ENCODE measurements around the gene SKOR1. TPM values are rescaled to one million over a fixed set of nuclear protein-coding genes. Genes with fewer than 3 reads are reported as not detected.

The SKOR1 gene
- total RNA-seq, 4 donors from 2014 or later = 1.1 to 2.3 (median 1.5) TPM

GRCh38 chr15:67788986-67789385 is 36.3 kb upstream of the SKOR1 start:
- Histone ChIP-seq H3K27ac (no peak overlapping the region), H3K27me3 (no peaks in the 10 kb centered on the region), H3K4me1 (no peaks in the 10 kb centered on the region), H3K9me3 (no peaks in the 10 kb centered on the region), H3K36me3 (peaks cover under 1% of the 10 kb centered on the region), H3K4me3 (no peak overlapping the region)
- no peak for DNase-seq (ENCODE audit: low spot score in 2 of 2)
- TF ChIP-seq EP300 (IDR thresholded peaks at IDR 0.05) = no peak

GRCh38 chr15:67790610-67791319 is 34.5 kb upstream of the SKOR1 start:
- H3K27ac ChIP-seq = no peak overlapping the region
- no peaks in the 10 kb centered on the region for H3K4me1 ChIP-seq
- DNase-seq (ENCODE audit: low spot score in 2 of 2) = no peak
- no peaks in the 10 kb centered on the region for H3K27me3 ChIP-seq
- no peak overlapping the region for H3K4me3 ChIP-seq
- H3K36me3 ChIP-seq = peaks cover 2% of the 10 kb centered on the region
- H3K9me3 ChIP-seq = peaks cover 6% of the 10 kb centered on the region
- TF ChIP-seq POLR2A (IDR thresholded peaks at IDR 0.05) (no peak), EP300 (IDR thresholded peaks at IDR 0.05) (no peak), CTCF (IDR thresholded peaks at IDR 0.05) (no peak), POLR2AphosphoS5 (IDR thresholded peaks at IDR 0.05) (no peak)
- whole genome bisulfite sequencing = 95% methylated on average over 3 of the region's 3 CpGs

- Histone ChIP-seq H3K4me1 (no peaks in the 10 kb centered on the region), H3K27me3 (no peaks in the 10 kb centered on the region), H3K36me3 (peaks cover 2% of the 10 kb centered on the region), H3K9me3 (peaks cover 6% of the 10 kb centered on the region), H3K4me3 (no peak overlapping the region), H3K27ac (no peak overlapping the region)
- WGBS = 70% methylated on average over 8 of the region's 8 CpGs
- DNase-seq (ENCODE audit: low spot score in 2 of 2) = no peak
- TF ChIP-seq POLR2AphosphoS5 (IDR thresholded peaks at IDR 0.05) (no peak), POLR2A (IDR thresholded peaks at IDR 0.05) (no peak), EP300 (IDR thresholded peaks at IDR 0.05) (no peak), CTCF (IDR thresholded peaks at IDR 0.05) (no peak)
These were observed 32.9 kb upstream of the SKOR1 start for GRCh38 chr15:67792250-67792942.

GRCh38 chr15:67794832-67795574 is 30.3 kb upstream of the SKOR1 start:
- Histone ChIP-seq H3K4me3 (no peak overlapping the region), H3K9me3 (peaks cover 6% of the 10 kb centered on the region), H3K27me3 (no peaks in the 10 kb centered on the region), H3K36me3 (peaks cover 2% of the 10 kb centered on the region), H3K4me1 (no peaks in the 10 kb centered on the region), H3K27ac (no peak overlapping the region)
- no peak for TF ChIP-seq POLR2A (IDR thresholded peaks at IDR 0.05)
- DNase-seq (ENCODE audit: low spot score in 2 of 2) = no peak
- 85% methylated on average over 4 of the region's 4 CpGs for WGBS

GRCh38 chr15:67796196-67797127 is 28.8 kb upstream of the SKOR1 start:
- peaks cover 2% of the 10 kb centered on the region for H3K36me3 ChIP-seq
- DNase-seq (ENCODE audit: low spot score in 2 of 2) = no peak
- no peaks in the 10 kb centered on the region for H3K27me3 ChIP-seq
- no peak overlapping the region for H3K4me3 ChIP-seq
- H3K4me1 ChIP-seq = no peaks in the 10 kb centered on the region
- H3K27ac ChIP-seq = no peak overlapping the region
- peaks cover 6% of the 10 kb centered on the region for H3K9me3 ChIP-seq
- WGBS = 91% methylated on average over 4 of the region's 4 CpGs
- TF ChIP-seq POLR2AphosphoS5 (IDR thresholded peaks at IDR 0.05) (no peak), POLR2A (IDR thresholded peaks at IDR 0.05) (no peak), CTCF (IDR thresholded peaks at IDR 0.05) (no peak), EP300 (IDR thresholded peaks at IDR 0.05) (no peak)

Measured in suprapubic skin (tissue), 4 donors.